GM12878 (cell line): Measurements from ENCODE around the gene KIAA1217.

Experiments
- CREM ChIP-seq: IDR thresholded peaks from 2 replicates; pipeline ENCODE4 v1.6.1; 2014; ENCODE audit warnings: antibody characterized with exemption, low read depth
- HDAC2 ChIP-seq: fragments of 200-600 bp; sonication (generic); IDR thresholded peaks from 2 replicates; pipeline ENCODE4 v1.6.1; 2017
- IRF4 ChIP-seq: IDR thresholded peaks from 2 replicates; pipeline ENCODE4 v1.6.1; 2011; ENCODE audit warnings: low read depth, low read length
- JUND ChIP-seq: IDR thresholded peaks from 2 replicates; pipeline ENCODE4 v1.6.1; 2012; ENCODE audit warnings: low read depth, mild to moderate bottlenecking, low read length, improper control_type of control experiment, moderate library complexity
- MAX ChIP-seq: IDR thresholded peaks from 2 replicates; pipeline ENCODE4 v1.6.1; 2012; ENCODE audit warnings: low read depth, low read length, improper control_type of control experiment
- TAF1 ChIP-seq: IDR thresholded peaks from 2 replicates; pipeline ENCODE4 v1.6.1; 2011; ENCODE audit warnings: mild to moderate bottlenecking, low read depth, low read length, borderline replicate concordance
- TF ChIP-seq, protein P1 (sequence below): IDR thresholded peaks from 2 replicates; pipeline ENCODE4 v1.6.1; 2011; ENCODE audit warnings: low read depth, mild to moderate bottlenecking, low read length, moderate library complexity, borderline replicate concordance; ENCODE audit errors: extremely low read depth

- TF ChIP-seq TAF1 (no peak), JUND (no peak), HDAC2 (no peak), IRF4 (no peak), MAX (no peak), CREM (no peak)
- TF ChIP-seq, protein P1, sequence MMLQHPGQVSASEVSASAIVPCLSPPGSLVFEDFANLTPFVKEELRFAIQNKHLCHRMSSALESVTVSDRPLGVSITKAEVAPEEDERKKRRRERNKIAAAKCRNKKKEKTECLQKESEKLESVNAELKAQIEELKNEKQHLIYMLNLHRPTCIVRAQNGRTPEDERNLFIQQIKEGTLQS, result no peak
These were observed 33.6 kb downstream of the KIAA1217 start for GRCh38 chr10:24242562-24242961.
